Activated CD4-positive, alpha-beta T cell treated with anti-CD3 and anti-CD28 coated beads, Interleukin-2, amount 10 ng/mL, durations not matched to agents 7 days and 5 days (primary cell): ENCODE measurements around the gene TSPOAP1. TPM values are rescaled to one million over a fixed set of nuclear protein-coding genes. Genes with fewer than 3 reads are reported as not detected.

Experiments
- CTCF ChIA-PET: fragments of 350-600 bp; sonication (Branson Sonifier 250); formaldehyde crosslinking; loops from one replicate; lab custom pipeline; 2021; ENCODE audit warnings: antibody characterized with exemption; lab: Charles Lee
- POLR2A ChIA-PET: fragments of 350-600 bp; sonication (Branson Sonifier 250); formaldehyde crosslinking; loops from one replicate; lab custom pipeline; 2021; ENCODE audit warnings: antibody characterized with exemption; lab: Charles Lee
- DNase-seq: peaks from one replicate; pipeline ENCODE4 v3.0.0-alpha.2; 2020
- H3K27ac Mint-ChIP-seq: one replicate; pipeline ENCODE4 v1.8.0; 2021; ENCODE audit warnings: mild to moderate bottlenecking, moderate library complexity, mixed read lengths
- H3K27me3 Mint-ChIP-seq: one replicate; pipeline ENCODE4 v1.8.0; 2021; ENCODE audit warnings: mixed read lengths
- H3K36me3 Mint-ChIP-seq: one replicate; pipeline ENCODE4 v1.8.0; 2021; ENCODE audit warnings: low read depth, mixed read lengths
- H3K4me1 Mint-ChIP-seq: one replicate; pipeline ENCODE4 v1.8.0; 2021; ENCODE audit warnings: mixed read lengths
- H3K4me3 Mint-ChIP-seq: one replicate; pipeline ENCODE4 v1.8.0; 2021; ENCODE audit warnings: mild to moderate bottlenecking, moderate library complexity, mixed read lengths
- H3K9me3 Mint-ChIP-seq: one replicate; pipeline ENCODE4 v1.8.0; 2021; ENCODE audit warnings: mixed read lengths
- microRNA-seq: library from miRNA; unstranded; fragments of <30 nt; microRNA quantifications from one replicate; pipeline ENCODE4 v1.2.0, GENCODE V29; 2021; ENCODE audit warnings: borderline microRNAs expressed, borderline replicate concordance
- total RNA-seq, 2 experiments: library from RNA; stranded (reverse); gene quantifications; one replicate each; pipeline ENCODE4 v1.2.3, GENCODE V29; 2021

TSPOAP1 gene
- total RNA-seq, 2 experiments from 2014 or later = 44.1 to 57.5 TPM

DNA sequence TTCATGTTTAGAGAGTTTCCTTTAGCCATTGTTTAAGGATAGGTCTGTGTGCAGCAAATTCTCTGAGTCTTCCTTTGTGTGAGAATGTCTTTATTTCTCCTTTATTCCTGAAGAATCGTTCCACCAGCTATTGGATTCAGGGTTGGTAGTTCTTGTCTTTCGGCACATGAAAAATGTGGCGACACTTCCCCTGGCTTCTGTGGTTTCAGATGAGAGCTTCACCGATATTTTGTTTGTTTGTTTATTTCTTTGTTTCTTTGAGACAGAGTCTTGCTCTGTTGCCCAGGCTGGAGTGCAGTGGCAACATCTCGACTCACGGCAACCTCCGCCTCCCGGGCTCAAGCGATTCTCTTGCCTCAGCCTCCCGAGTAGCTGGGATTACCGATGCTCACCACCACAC, 66.4 kb downstream of the TSPOAP1 start:
- DNase-seq = no peak

GRCh38 chr17:58254803-58255202, 73.8 kb downstream of the TSPOAP1 start:
- Mint-ChIP-seq H3K4me1 (peaks cover 4% of the 10 kb centered on the region), H3K27me3 (peaks cover 53% of the 10 kb centered on the region), H3K36me3 (no peaks in the 10 kb centered on the region), H3K4me3 (no peak overlapping the region), H3K9me3 (no peaks in the 10 kb centered on the region), H3K27ac (no peak overlapping the region)
- CTCF ChIA-PET = no interaction called here
- no peak for DNase-seq
- POLR2A ChIA-PET = no interaction called here

More for the DNA sequence above, 66.4 kb downstream of the TSPOAP1 start:
- H3K4me1 Mint-ChIP-seq = no peaks in the 10 kb centered on the region
- no peaks in the 10 kb centered on the region for H3K36me3 Mint-ChIP-seq
- no peak overlapping the region for H3K4me3 Mint-ChIP-seq
- POLR2A ChIA-PET = no interaction called here
- no peaks in the 10 kb centered on the region for H3K9me3 Mint-ChIP-seq
- no peak overlapping the region for H3K27ac Mint-ChIP-seq
- H3K27me3 Mint-ChIP-seq = peaks cover 72% of the 10 kb centered on the region
- CTCF ChIA-PET = no interaction called here

- no peak for DNase-seq
- Mint-ChIP-seq H3K27me3 (peaks cover 46% of the 10 kb centered on the region), H3K9me3 (no peaks in the 10 kb centered on the region), H3K27ac (no peak overlapping the region), H3K4me3 (no peak overlapping the region), H3K4me1 (peaks cover 15% of the 10 kb centered on the region), H3K36me3 (no peaks in the 10 kb centered on the region)
- POLR2A ChIA-PET = interaction anchor here (0.6 kb wide), 1 partner anchor 262 kb away, joined by 3 read pairs; no protein-coding TSS in a partner anchor
- CTCF ChIA-PET = no interaction called here
These were observed 75.5 kb downstream of the TSPOAP1 start for GRCh38 chr17:58253082-58253481.

GRCh38 chr17:58252141-58252540, 76.5 kb downstream of the TSPOAP1 start:
- CTCF ChIA-PET = no interaction called here
- Mint-ChIP-seq H3K27me3 (peaks cover 37% of the 10 kb centered on the region), H3K27ac (peak overlapping the region; percentile 16)

More at GRCh38 chr17:58252141-58252540, 76.5 kb downstream of the TSPOAP1 start:
- Mint-ChIP-seq H3K4me1 (peaks cover 22% of the 10 kb centered on the region), H3K4me3 (no peak overlapping the region), H3K36me3 (no peaks in the 10 kb centered on the region), H3K9me3 (no peaks in the 10 kb centered on the region)
- DNase-seq = no peak
- POLR2A ChIA-PET = no interaction called here

Small RNA genes lying within 50 kb of the gene (microRNA-seq; reads per million reads assigned to microRNA genes)
- not detected for gene MIR4736

Other genes with a start within 250 kb of the TSPOAP1 start
- gene DYNLL2, start 245.4 kb downstream of the TSPOAP1 start, total RNA-seq = 10 to 100 TPM; 30.1 to 31.9 TPM
- gene OR4D1, start 180.4 kb downstream of the TSPOAP1 start, total RNA-seq = under 1 TPM; 0.54 to 0.77 TPM
- not detected for gene OR4D2, start 161.8 kb downstream of the TSPOAP1 start, total RNA-seq
- gene EPX, start 136.1 kb downstream of the TSPOAP1 start, total RNA-seq = not detected
- gene MKS1, start 109.5 kb downstream of the TSPOAP1 start, total RNA-seq = 10 to 100 TPM; 17.6 to 18.5 TPM
- gene LPO, start 90.2 kb downstream of the TSPOAP1 start, total RNA-seq = not detected
- not detected for gene MPO, start 47.9 kb downstream of the TSPOAP1 start, total RNA-seq
- gene SUPT4H1, start 23.4 kb upstream of the TSPOAP1 start, total RNA-seq = 10 to 100 TPM; 66.1 to 69.0 TPM
- gene RNF43, start 88.7 kb upstream of the TSPOAP1 start, total RNA-seq = under 1 TPM; 0.07 to 0.12 TPM
- gene HSF5, start 159.6 kb upstream of the TSPOAP1 start, total RNA-seq = under 1 TPM; 0.77 to 0.89 TPM
- gene MTMR4, start 185.8 kb upstream of the TSPOAP1 start, total RNA-seq = 10 to 100 TPM; 48.9 to 55.9 TPM